ENCODE data around the gene CLIC4. TPM values are rescaled to one million over a fixed set of nuclear protein-coding genes. Genes with fewer than 3 reads are reported as not detected.
A peak's percentile ranks its signal among the peaks of the same experiment; 100 is the strongest.

The CLIC4 gene
- total RNA-seq, 4 donors from 2014 or later: 17.3 to 63.5 (median 32.6) TPM

DNA sequence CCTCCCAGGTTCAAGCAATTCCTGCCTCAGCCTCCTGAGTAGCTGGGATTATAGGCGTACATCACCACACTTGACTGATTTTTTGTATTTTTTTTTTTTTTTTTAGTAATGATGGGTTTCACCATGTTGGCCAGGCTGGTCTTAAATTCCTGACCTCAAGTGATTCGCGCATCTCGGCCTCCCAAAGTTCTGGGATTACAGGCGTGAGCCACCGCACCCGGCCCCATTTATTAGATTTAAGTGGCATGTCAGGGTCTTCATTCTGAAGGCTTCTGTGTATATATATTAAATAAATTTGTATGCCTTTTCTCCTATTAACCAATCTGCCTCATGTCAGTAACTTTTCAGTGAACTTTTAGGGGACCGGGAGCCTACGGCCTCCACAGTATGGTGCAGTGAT, 6.0 kb upstream of the CLIC4 start:
- Histone ChIP-seq H3K4me1 (peaks cover 0 to 32% (median 6%) of the 10 kb centered on the region in 4 donors), H3K36me3 (no peaks in the 10 kb centered on the region)

DNA sequence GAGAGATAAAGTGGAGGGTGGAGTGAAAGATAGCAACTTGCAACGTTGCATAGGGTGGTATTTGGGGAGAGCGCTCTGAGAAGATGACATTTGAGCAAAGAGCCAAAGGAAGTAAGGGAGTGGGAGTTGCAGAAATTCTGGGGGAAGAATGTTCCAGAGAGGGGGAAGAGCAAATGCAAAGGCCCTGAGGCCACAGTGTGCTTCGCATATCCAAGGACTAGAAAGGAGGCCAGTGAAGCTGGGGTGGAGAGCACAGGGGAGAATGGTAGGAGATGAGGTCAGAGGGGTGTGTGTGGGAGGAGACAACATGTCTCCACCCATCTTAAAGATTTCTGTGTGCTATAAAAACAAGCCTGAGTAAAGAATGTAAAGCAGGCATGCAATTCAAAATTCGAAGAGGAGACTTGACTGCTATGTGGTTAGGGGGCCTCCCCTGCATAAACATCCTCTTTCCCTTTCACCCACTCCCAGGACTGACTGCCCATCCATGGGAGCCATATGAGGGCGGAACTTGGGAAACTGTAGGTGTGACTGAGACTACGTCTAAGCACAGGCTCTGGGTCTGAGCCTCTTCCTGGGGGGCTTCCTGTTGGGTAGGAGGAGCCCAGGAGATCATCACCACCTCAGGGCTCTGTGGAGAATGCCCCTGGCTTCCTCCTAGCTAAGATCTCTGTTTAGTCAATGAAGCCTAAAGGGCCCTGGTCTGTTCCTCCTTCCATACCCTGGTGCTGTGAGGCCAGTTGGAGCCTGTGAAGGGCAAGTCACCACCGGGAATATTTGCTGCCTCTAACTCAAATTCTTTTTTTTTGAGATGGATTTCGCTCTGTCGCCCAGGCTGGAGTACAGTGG, 2.9 kb upstream of the CLIC4 start:
- peak overlapping the region; percentile 38 to 96 (median 76) for H3K27ac ChIP-seq
- DNase-seq: peak in 2 of 3 donors; percentile 23 to 47
- H3K36me3 ChIP-seq: no peaks in the 10 kb centered on the region
- no peaks in the 10 kb centered on the region for H3K9me3 ChIP-seq
- H3K4me1 ChIP-seq: peaks cover 0 to 24% (median 6%) of the 10 kb centered on the region in 4 donors
- no peaks in the 10 kb centered on the region for H3K27me3 ChIP-seq
- TF ChIP-seq POLR2A (IDR thresholded peaks at IDR 0.05) (no peak), CTCF (IDR thresholded peaks at IDR 0.05) (no peak)
- no peak overlapping the region for H3K4me3 ChIP-seq

More for the DNA sequence above, 6.0 kb upstream of the CLIC4 start:
- TF ChIP-seq POLR2A (IDR thresholded peaks at IDR 0.05) (no peak), CTCF (IDR thresholded peaks at IDR 0.05) (no peak)
- no peaks in the 10 kb centered on the region for H3K9me3 ChIP-seq
- peak in 1 of 3 donors; percentile 32 for DNase-seq
- H3K27me3 ChIP-seq: no peaks in the 10 kb centered on the region
- no peak overlapping the region for H3K27ac ChIP-seq
- H3K4me3 ChIP-seq: no peak overlapping the region

DNA sequence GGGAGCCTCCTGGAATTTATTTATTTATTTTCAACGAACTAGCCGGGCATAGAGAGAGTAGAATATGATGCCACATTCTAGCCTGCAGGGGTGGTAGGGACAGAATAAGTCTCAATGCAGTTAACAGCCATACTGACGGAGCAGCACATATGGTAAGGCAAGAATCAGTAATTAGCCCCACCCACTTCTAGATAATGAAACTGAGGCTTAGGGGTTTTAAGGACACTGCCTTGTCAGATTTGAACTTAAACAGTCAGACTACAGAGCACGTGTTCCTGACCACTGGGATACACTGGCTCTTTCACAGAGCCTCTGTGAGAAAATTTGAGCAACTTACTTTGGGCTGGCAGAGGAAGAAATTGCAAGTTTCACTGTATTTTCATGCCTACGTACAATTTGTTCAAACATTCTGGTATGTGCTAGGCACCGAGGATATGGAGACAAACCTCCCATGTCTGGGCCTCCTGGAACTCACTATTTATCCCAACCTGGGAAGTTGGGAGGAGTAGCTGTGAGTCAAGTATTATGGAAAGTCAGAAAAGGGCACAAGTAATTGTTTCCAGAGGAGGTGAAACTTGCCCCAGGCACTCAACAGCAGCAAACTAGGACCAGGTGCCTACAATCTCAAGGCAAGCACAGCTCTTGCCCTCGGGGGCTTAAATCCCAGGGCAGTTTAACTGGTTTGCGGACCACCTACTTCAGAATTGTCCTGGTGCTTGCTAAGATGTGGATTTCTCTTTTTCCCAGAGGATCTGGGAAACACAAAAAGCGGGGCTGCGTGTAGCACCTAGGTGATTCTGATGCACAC, 1.6 kb upstream of the CLIC4 start:
- H3K27me3 ChIP-seq: no peaks in the 10 kb centered on the region
- TF ChIP-seq CTCF (IDR thresholded peaks at IDR 0.05) (no peak), POLR2A (IDR thresholded peaks at IDR 0.05) (no peak)
- H3K9me3 ChIP-seq: no peaks in the 10 kb centered on the region

DNA sequence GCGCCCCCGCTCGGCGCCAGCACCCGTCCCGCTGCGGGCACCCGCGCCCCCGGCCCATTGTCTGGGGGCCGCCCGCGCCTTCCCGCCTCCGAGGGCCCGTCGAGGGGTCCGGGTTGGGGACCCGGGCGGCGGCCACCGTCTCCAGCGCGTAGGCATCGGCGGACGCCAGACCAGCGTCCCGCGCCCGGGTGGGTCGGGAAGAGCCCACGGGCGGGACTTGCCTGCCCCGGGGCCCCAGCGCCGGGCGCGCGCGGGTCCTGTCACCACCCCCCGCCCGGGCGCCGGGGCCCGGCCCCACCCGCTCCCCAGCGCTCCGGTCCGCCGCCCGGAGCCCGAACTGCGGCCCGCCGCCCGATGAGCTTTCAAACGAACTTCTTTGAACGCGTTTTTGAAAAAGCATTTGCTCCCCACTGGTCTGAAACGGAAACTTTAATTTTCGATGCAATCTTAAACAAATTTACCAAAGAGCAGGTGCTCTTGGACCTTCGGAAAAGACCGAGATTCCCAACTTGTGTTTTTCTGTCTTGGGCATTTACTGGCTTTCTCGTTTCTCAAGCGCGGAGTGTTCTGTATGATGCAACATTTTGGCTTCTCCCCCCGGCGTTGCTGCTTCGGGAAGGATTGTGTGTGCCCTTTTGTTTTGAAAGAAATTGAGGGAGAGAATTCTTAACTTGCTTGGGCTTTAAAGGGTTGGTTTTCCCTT, 615 bp downstream of the CLIC4 start:
- H3K27me3 ChIP-seq: no peaks in the 10 kb centered on the region
- peak in 2 of 3 donors; percentile 46 to 70 for DNase-seq
- H3K4me1 ChIP-seq: peaks cover 0 to 24% (median 6%) of the 10 kb centered on the region in 4 donors
- H3K36me3 ChIP-seq: no peaks in the 10 kb centered on the region
- H3K27ac ChIP-seq: peak overlapping the region; percentile 88 to 96 (median 92)
- H3K4me3 ChIP-seq: peak overlapping the region; percentile 70 to 97 (median 84)
- no peaks in the 10 kb centered on the region for H3K9me3 ChIP-seq
- TF ChIP-seq CTCF (IDR thresholded peaks at IDR 0.05): no peak
- TF ChIP-seq POLR2A (IDR thresholded peaks at IDR 0.05): no peak

More for the DNA sequence above, 1.6 kb upstream of the CLIC4 start:
- H3K36me3 ChIP-seq: no peaks in the 10 kb centered on the region
- DNase-seq: peak in 1 of 3 donors; percentile 23
- H3K4me3 ChIP-seq: no peak overlapping the region
- H3K4me1 ChIP-seq: peaks cover 0 to 24% (median 6%) of the 10 kb centered on the region in 4 donors
- H3K27ac ChIP-seq: peak overlapping the region; percentile 11 to 96 (median 76)

Data from Peyer's patch (tissue), 4 donors.